GM12872 (cell line): ENCODE measurements around the gene PDF.
A peak's percentile ranks its signal among the peaks of the same experiment; 100 is the strongest.

Experiments
- TF ChIP-seq, protein P1 (sequence below): IDR thresholded peaks from 3 replicates; pipeline ENCODE4 v1.5.1; 2011; ENCODE audit warnings: low read depth, mild to moderate bottlenecking, low read length, moderate library complexity; ENCODE audit not compliant: insufficient read depth

PDF gene

DNA sequence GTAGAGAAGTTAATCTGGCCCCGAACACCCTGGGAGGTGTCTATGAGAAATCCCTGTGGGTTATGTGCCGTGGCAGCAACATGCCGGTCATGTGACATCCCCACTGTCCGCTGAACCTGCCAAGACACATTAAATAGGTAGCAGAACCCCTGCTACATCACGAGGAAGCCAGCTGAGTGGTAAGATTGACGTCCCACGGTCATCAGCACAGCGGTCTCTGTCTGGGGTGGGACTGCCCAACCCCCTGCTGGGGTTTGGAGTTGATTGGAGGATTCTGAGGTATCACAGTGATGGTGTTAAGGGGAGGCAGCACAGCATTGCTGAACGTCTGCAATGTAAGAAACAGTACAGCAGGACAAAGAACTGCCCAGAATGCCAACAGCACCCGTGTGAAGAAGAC is 19.1 kb upstream of the PDF start:
- TF ChIP-seq, protein P1, sequence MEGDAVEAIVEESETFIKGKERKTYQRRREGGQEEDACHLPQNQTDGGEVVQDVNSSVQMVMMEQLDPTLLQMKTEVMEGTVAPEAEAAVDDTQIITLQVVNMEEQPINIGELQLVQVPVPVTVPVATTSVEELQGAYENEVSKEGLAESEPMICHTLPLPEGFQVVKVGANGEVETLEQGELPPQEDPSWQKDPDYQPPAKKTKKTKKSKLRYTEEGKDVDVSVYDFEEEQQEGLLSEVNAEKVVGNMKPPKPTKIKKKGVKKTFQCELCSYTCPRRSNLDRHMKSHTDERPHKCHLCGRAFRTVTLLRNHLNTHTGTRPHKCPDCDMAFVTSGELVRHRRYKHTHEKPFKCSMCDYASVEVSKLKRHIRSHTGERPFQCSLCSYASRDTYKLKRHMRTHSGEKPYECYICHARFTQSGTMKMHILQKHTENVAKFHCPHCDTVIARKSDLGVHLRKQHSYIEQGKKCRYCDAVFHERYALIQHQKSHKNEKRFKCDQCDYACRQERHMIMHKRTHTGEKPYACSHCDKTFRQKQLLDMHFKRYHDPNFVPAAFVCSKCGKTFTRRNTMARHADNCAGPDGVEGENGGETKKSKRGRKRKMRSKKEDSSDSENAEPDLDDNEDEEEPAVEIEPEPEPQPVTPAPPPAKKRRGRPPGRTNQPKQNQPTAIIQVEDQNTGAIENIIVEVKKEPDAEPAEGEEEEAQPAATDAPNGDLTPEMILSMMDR, result no peak

DNA sequence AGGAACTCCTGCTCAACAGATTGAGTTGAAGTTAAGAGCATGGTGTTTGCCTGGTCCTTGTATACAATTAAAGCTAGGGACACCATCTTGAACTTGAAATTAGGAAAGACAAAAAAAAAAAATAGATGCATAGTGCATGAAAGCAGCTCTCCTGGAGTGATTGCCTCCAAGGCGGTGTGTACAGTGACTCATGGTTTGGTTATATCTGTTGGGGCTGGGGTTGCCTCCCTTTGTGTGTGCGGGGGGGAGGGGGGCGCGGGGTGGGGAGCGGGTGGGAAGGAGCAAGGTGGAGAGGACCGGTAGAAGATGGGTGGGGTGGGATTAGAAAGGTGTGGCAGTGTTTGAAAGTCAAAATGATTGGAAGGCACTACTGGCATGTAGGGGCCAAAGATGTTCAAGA is 17.8 kb upstream of the PDF start:
- TF ChIP-seq, protein P1, result no peak

DNA sequence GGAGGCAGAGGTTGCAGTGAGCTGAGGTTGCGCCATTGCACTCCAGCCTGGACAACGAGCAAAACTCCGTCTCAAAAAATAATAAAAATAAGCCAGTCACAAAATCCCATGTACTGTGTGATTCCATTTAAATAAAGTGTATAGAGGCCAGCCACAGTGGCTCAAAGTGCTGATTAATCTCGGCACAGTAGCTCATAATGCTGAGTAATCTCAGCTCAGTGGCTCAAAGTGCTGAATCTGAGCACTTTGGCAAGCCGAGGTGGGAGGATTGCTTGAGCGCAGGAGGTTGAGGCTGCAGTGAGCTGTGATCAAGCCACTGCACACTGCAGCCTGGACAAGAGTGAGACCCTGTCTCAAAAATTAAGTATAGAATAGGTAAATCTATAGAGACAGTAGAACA is 16.3 kb upstream of the PDF start:
- TF ChIP-seq, protein P1, result no peak

DNA sequence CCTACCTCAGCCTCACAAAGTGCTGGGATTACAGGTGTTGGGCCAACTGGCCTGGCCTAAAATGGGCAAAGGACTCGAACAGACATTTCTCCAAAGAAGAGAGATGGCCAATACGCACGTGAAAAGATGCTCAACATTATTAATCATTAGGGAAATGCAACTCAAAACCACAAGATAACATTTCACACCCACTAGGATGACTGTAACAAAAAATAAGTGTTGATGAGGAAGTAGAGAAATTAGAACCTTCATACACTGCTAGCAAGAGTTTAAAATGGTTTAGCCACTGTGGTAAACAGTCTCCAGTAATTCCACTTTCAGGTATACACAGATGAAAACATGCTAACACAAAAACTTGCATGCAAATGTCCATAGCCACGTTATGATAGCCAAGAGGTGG is 15.5 kb upstream of the PDF start:
- TF ChIP-seq, protein P1, result no peak

DNA sequence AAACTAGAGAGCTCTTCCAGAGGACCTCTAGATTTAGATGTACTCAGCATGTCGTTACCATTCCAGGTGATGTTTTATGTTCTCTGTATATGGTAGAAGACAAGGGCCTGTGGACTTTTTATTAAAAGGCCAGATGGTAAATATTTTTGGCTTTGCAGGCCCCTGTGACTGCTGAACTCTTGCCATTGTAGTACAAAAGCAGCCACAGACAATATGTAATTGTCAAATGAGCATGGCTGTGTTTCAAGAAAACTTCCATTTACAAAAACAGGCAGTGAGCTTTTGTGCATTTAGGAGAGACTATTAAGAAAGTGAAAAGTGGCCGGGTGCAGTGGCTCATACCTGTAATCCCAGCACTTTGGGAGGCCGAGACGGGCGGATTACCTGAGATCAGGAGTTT is 13.8 kb upstream of the PDF start:
- TF ChIP-seq, protein P1, result no peak

DNA sequence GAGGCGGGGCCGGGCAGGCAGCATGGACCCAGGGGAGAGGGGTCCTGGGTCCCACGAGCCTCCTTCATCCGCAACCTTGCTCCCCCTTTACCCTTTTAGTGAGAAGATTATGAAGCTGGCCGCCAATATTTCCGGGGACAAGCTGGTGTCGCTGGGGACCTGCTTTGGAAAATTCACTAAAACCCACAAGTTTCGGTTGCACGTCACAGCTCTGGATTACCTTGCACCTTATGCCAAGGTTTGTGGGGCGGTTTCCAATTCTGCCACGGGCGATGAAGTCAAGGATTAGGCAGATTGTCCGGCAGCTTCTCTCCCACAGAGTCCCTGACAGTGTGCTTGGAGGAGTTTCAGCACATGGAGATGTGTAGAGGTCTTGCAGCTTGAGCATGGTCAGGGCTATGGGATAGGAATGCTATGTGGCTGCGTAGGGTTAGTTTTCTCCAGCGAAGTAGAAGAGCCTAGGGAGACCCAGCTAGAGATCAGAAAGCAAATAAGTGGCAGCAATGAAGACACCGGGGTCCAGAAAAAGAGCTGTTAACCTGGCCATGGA is 9.8 kb upstream of the PDF start:
- TF ChIP-seq, protein P1, result no peak

DNA sequence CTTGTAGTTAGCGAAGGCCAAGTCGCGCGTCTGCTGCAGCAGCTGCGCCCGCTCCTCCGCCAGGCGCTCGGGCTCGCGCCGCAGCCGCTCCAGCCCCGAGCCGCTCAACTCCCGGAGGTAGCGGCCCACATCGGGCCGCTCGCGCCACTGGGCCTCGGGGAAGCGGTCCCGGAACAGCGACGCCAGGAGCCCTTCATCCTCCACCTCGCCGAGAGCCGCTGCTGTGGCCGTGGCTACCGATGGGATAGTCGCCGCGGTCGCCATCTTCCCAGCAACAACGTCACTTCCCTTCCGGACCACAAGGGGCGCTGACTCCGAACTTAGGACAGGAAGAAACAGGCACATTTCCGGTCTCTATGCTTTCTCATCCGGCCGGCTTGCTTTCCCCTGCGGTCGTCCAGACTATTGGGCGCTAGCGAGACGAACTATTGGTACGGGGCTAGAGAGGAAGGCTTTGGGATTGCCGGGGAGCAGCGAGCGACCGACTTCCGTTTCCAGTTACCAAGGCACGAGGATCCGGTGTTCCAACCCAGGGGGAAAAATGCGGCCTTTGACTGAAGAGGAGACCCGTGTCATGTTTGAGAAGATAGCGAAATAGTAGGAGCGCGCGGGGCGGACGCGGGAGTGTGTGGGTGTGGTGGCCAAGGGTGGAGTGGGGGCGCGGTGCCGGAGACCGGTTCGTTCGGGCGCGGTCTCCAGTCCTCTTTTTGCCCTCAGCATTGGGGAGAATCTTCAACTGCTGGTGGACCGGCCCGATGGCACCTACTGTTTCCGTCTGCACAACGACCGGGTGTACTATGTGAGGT is 9.1 kb upstream of the PDF start, which contains the start of the genes COG8 and NIP7:
COG8 (minus strand) TSS at position 276 of the 806 bp plus-strand sequence; CDS start at position 264, 12 bp downstream.
NIP7 (plus strand) TSS at position 484 of the 806 bp plus-strand sequence; CDS start at position 542, 58 bp downstream.
- TF ChIP-seq, protein P1, result peak; percentile 83
